Measurements from ENCODE around the gene REL. TPM values are rescaled to one million over a fixed set of nuclear protein-coding genes. Genes with fewer than 3 reads are reported as not detected.

REL gene
- total RNA-seq, 1 experiment from 2014 or later = 10.2 TPM

DNA sequence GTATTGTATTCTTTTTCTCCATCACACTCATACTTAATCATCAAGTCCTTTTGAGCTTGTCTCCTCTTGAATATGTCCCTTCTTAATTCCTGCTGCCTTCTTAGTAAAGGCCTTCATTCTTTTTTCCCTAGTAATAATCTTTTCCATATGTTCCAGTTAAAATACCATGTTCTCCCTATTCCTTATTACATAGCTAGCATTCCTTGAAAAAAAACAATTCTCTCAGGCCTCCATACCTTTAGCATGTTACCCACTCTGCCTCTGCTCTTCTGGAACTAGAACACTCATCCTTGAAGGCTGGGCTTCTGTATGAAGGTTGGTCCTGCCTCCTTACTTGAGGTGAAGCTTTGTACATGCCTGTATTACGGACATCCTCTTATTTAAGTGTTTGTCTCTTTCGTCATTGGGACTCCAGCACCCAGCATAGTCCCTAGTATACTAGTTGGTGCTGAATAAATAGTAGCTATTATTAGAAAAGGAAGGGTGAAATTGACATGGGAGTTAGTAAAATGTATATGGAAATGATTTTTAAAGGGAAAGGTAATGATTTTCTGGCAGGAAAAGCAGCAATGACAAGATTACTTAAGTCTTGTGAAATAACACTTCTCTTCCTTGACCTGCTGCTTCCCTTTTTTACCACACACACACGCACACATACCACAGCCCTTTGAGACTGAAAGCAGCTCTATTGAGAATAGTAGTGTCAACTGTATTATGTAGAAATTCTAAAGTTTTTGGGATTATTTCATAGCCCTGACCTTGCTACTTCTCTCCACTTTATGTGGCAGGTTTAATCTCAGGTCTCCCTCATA lies 45.6 kb downstream of the REL start:
- DNase-seq (ENCODE audit: low read depth, low spot score) = no peak
- no peak for ATAC-seq
- no peak overlapping the region for H3K4me3 ChIP-seq (replicated peaks in 1 of 2; ENCODE audit: low read depth in 1 of 2, low read length in 2 of 2)
- BruUV-seq (replicated peaks) = no TSS peak
- POLR2A ChIA-PET = interaction anchor here (0.7 kb wide), 1 partner anchor 231 kb away, joined by 3 read pairs; no protein-coding TSS in a partner anchor
- H3K4me1 ChIP-seq (ENCODE audit: control insufficient read depth in 1 of 2, insufficient read depth in 2 of 2, low read length in 2 of 2) = no peaks in the 10 kb centered on the region
- H3K9me3 ChIP-seq (ENCODE audit: control insufficient read depth in 1 of 2, insufficient read depth in 1 of 2, low read depth in 1 of 2, low read length in 2 of 2) = no peaks in the 10 kb centered on the region
- H3K36me3 ChIP-seq (ENCODE audit: control insufficient read depth in 1 of 2, insufficient read depth in 2 of 2, low read length in 2 of 2) = peaks cover 4 to 6% of the 10 kb centered on the region in 2 experiments; a peak in 2 of 4 replicates
- RAD21 ChIA-PET (ENCODE audit: low non-redundant PET in 1 of 2, low total read pairs in 2 of 2, uncharacterized antibody in 2 of 2, unreplicated experiment in 2 of 2) = no interaction called here
- H3K27ac ChIP-seq (ENCODE audit: low read depth, low read length) = no peak overlapping the region
- H3K4me2 ChIP-seq (ENCODE audit: low read length) = no peak overlapping the region
- no peaks in the 10 kb centered on the region for H3K27me3 ChIP-seq (ENCODE audit: insufficient read depth, low read length)
- intact Hi-C loops (cut with micrococcal nuclease) = no loop called here
- no peak overlapping the region for H3K9ac ChIP-seq (ENCODE audit: low read length)
- TF ChIP-seq, protein P1, sequence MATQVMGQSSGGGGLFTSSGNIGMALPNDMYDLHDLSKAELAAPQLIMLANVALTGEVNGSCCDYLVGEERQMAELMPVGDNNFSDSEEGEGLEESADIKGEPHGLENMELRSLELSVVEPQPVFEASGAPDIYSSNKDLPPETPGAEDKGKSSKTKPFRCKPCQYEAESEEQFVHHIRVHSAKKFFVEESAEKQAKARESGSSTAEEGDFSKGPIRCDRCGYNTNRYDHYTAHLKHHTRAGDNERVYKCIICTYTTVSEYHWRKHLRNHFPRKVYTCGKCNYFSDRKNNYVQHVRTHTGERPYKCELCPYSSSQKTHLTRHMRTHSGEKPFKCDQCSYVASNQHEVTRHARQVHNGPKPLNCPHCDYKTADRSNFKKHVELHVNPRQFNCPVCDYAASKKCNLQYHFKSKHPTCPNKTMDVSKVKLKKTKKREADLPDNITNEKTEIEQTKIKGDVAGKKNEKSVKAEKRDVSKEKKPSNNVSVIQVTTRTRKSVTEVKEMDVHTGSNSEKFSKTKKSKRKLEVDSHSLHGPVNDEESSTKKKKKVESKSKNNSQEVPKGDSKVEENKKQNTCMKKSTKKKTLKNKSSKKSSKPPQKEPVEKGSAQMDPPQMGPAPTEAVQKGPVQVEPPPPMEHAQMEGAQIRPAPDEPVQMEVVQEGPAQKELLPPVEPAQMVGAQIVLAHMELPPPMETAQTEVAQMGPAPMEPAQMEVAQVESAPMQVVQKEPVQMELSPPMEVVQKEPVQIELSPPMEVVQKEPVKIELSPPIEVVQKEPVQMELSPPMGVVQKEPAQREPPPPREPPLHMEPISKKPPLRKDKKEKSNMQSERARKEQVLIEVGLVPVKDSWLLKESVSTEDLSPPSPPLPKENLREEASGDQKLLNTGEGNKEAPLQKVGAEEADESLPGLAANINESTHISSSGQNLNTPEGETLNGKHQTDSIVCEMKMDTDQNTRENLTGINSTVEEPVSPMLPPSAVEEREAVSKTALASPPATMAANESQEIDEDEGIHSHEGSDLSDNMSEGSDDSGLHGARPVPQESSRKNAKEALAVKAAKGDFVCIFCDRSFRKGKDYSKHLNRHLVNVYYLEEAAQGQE (IDR thresholded peaks at IDR 0.05; ENCODE audit: low read depth) = no peak
- TF ChIP-seq FOSL1 (IDR thresholded peaks at IDR 0.05; ENCODE audit: low read depth) (no peak), POLR2A (IDR thresholded peaks at IDR 0.05; ENCODE audit: borderline replicate concordance, extremely low read depth, insufficient read depth, insufficient read length) (no peak), ZFX (IDR thresholded peaks at IDR 0.05) (no peak), SIN3A (IDR thresholded peaks at IDR 0.05; ENCODE audit: low read depth) (no peak), RAD21 (IDR thresholded peaks at IDR 0.05; ENCODE audit: low read depth) (no peak), CBX3 (IDR thresholded peaks at IDR 0.05; ENCODE audit: low read depth) (no peak), ELF1 (IDR thresholded peaks at IDR 0.05; ENCODE audit: borderline replicate concordance, low read depth) (no peak), POLR2AphosphoS5 (IDR thresholded peaks at IDR 0.05; ENCODE audit: low read depth, low read length) (no peak), EZH2 (IDR thresholded peaks at IDR 0.05) (no peak), SP1 (IDR thresholded peaks at IDR 0.05; ENCODE audit: low read depth) (no peak), CEBPB (IDR thresholded peaks at IDR 0.05; ENCODE audit: low read depth) (no peak), EZH2phosphoT487 (IDR thresholded peaks at IDR 0.05; ENCODE audit: borderline replicate concordance) (no peak), ZNF274 (IDR thresholded peaks at IDR 0.05; ENCODE audit: low read depth, low read length) (no peak), SRF (IDR thresholded peaks at IDR 0.05; ENCODE audit: low read depth) (no peak)
- TF ChIP-seq, protein P2, sequence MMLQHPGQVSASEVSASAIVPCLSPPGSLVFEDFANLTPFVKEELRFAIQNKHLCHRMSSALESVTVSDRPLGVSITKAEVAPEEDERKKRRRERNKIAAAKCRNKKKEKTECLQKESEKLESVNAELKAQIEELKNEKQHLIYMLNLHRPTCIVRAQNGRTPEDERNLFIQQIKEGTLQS (IDR thresholded peaks at IDR 0.05) = no peak
- TF ChIP-seq, protein P3, sequence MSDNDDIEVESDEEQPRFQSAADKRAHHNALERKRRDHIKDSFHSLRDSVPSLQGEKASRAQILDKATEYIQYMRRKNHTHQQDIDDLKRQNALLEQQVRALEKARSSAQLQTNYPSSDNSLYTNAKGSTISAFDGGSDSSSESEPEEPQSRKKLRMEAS (IDR thresholded peaks at IDR 0.05) = no peak
- TF ChIP-seq, protein P4, sequence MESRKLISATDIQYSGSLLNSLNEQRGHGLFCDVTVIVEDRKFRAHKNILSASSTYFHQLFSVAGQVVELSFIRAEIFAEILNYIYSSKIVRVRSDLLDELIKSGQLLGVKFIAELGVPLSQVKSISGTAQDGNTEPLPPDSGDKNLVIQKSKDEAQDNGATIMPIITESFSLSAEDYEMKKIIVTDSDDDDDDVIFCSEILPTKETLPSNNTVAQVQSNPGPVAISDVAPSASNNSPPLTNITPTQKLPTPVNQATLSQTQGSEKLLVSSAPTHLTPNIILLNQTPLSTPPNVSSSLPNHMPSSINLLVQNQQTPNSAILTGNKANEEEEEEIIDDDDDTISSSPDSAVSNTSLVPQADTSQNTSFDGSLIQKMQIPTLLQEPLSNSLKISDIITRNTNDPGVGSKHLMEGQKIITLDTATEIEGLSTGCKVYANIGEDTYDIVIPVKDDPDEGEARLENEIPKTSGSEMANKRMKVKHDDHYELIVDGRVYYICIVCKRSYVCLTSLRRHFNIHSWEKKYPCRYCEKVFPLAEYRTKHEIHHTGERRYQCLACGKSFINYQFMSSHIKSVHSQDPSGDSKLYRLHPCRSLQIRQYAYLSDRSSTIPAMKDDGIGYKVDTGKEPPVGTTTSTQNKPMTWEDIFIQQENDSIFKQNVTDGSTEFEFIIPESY (IDR thresholded peaks at IDR 0.05; ENCODE audit: extremely low read depth, insufficient replicate concordance, low read length) = no peak
- TF ChIP-seq, protein P5, sequence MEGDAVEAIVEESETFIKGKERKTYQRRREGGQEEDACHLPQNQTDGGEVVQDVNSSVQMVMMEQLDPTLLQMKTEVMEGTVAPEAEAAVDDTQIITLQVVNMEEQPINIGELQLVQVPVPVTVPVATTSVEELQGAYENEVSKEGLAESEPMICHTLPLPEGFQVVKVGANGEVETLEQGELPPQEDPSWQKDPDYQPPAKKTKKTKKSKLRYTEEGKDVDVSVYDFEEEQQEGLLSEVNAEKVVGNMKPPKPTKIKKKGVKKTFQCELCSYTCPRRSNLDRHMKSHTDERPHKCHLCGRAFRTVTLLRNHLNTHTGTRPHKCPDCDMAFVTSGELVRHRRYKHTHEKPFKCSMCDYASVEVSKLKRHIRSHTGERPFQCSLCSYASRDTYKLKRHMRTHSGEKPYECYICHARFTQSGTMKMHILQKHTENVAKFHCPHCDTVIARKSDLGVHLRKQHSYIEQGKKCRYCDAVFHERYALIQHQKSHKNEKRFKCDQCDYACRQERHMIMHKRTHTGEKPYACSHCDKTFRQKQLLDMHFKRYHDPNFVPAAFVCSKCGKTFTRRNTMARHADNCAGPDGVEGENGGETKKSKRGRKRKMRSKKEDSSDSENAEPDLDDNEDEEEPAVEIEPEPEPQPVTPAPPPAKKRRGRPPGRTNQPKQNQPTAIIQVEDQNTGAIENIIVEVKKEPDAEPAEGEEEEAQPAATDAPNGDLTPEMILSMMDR (IDR thresholded peaks at IDR 0.05 in 2 of 3, conservative IDR thresholded peaks at IDR 0.05 in 1 of 3; ENCODE audit: borderline replicate concordance in 1 of 3, insufficient read depth in 1 of 3, low read depth in 2 of 3, low read length in 2 of 3) = no peak
- H3K9me2 ChIP-seq (ENCODE audit: insufficient read depth) = no peaks in the 10 kb centered on the region
- H4K20me1 ChIP-seq (ENCODE audit: insufficient read depth) = no peaks in the 10 kb centered on the region
- CTCF ChIA-PET = no interaction called here
- H3K79me2 ChIP-seq (ENCODE audit: insufficient read depth, low read length) = no peaks in the 10 kb centered on the region
- no peak overlapping the region for H2AFZ ChIP-seq (ENCODE audit: low read depth, low read length, poor library complexity, severe bottlenecking)
